ENCODE measurements around the gene RIMS1. TPM values are rescaled to one million over a fixed set of nuclear protein-coding genes. Genes with fewer than 3 reads are reported as not detected.

The RIMS1 gene
- total RNA-seq, 1 donor from 2014 or later, result 2.2 TPM

GRCh38 chr6:72261554-72261953, 375.2 kb downstream of the RIMS1 start:
- Histone ChIP-seq H3K79me2 (ENCODE audit: insufficient read depth, low read length) (no peaks in the 10 kb centered on the region), H3K4me3 (ENCODE audit: insufficient read depth, low read depth, low read length) (no peak overlapping the region), H3K4me1 (ENCODE audit: insufficient read depth, low read length) (no peaks in the 10 kb centered on the region), H3K9me3 (ENCODE audit: insufficient read depth, low read depth, low read length) (no peaks in the 10 kb centered on the region), H3K27ac (ENCODE audit: low read depth, low read length) (no peak overlapping the region), H3K27me3 (ENCODE audit: insufficient read depth, low read length) (no peaks in the 10 kb centered on the region), H3K9ac (ENCODE audit: low read length) (no peak overlapping the region), H3K4me2 (ENCODE audit: low read length) (no peak overlapping the region), H2AFZ (ENCODE audit: low read depth, low read length) (no peak overlapping the region), H4K20me1 (ENCODE audit: insufficient read depth, low read length) (no peaks in the 10 kb centered on the region), H3K36me3 (ENCODE audit: insufficient read depth, low read length) (no peaks in the 10 kb centered on the region)
- H3K4me3 Mint-ChIP-seq (ENCODE audit: unreplicated experiment), result no peak overlapping the region
- H3K4me1 Mint-ChIP-seq (ENCODE audit: low read depth, unreplicated experiment), result no peaks in the 10 kb centered on the region
- H3K27me3 Mint-ChIP-seq (ENCODE audit: low read depth, unreplicated experiment), result no peaks in the 10 kb centered on the region
- H3K9me3 Mint-ChIP-seq (ENCODE audit: unreplicated experiment), result no peaks in the 10 kb centered on the region
- FAIRE-seq (no peak), DNase-seq (ENCODE audit: low read depth) (no peak)
- no peak overlapping the region for H3K27ac Mint-ChIP-seq (ENCODE audit: unreplicated experiment)
- TF ChIP-seq CTCF (IDR thresholded peaks at IDR 0.05; ENCODE audit: insufficient read depth, low read depth, low read length) (no peak), EZH2 (IDR thresholded peaks at IDR 0.05; ENCODE audit: insufficient read depth, low read length) (no peak)
- H3K36me3 Mint-ChIP-seq (ENCODE audit: low read depth, unreplicated experiment), result no peaks in the 10 kb centered on the region

DNA sequence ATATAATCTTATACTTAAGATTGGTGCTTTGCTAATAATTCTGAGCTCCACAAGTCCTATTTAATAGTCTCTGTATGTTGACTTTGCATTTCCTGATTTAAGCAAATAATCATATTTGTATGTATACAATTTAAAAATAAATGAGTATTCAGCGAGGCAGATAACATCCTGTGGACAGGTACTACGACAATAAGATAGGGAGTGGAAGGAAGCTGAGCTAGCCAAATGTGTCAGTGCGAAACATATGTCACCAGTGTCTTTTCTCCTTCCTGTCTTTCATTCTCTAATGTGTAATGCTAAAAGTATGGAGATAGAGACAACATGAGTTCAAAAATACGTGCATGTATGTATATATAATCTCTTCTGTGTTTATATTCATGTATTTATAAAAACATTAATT, 375.9 kb downstream of the RIMS1 start:
- H3K4me3 Mint-ChIP-seq (ENCODE audit: unreplicated experiment), result no peak overlapping the region
- Histone ChIP-seq H3K4me2 (ENCODE audit: low read length) (no peak overlapping the region), H4K20me1 (ENCODE audit: insufficient read depth, low read length) (no peaks in the 10 kb centered on the region), H3K4me3 (ENCODE audit: insufficient read depth, low read depth, low read length) (no peak overlapping the region), H3K4me1 (ENCODE audit: insufficient read depth, low read length) (no peaks in the 10 kb centered on the region), H3K9ac (ENCODE audit: low read length) (no peak overlapping the region), H2AFZ (ENCODE audit: low read depth, low read length) (no peak overlapping the region), H3K9me3 (ENCODE audit: insufficient read depth, low read depth, low read length) (no peaks in the 10 kb centered on the region), H3K27ac (ENCODE audit: low read depth, low read length) (no peak overlapping the region), H3K79me2 (ENCODE audit: insufficient read depth, low read length) (no peaks in the 10 kb centered on the region), H3K36me3 (ENCODE audit: insufficient read depth, low read length) (no peaks in the 10 kb centered on the region), H3K27me3 (ENCODE audit: insufficient read depth, low read length) (no peaks in the 10 kb centered on the region)
- no peaks in the 10 kb centered on the region for H3K9me3 Mint-ChIP-seq (ENCODE audit: unreplicated experiment)
- FAIRE-seq (no peak), DNase-seq (ENCODE audit: low read depth) (no peak)
- no peaks in the 10 kb centered on the region for H3K36me3 Mint-ChIP-seq (ENCODE audit: low read depth, unreplicated experiment)
- H3K27ac Mint-ChIP-seq (ENCODE audit: unreplicated experiment), result no peak overlapping the region
- no peaks in the 10 kb centered on the region for H3K27me3 Mint-ChIP-seq (ENCODE audit: low read depth, unreplicated experiment)
- H3K4me1 Mint-ChIP-seq (ENCODE audit: low read depth, unreplicated experiment), result no peaks in the 10 kb centered on the region
- TF ChIP-seq CTCF (IDR thresholded peaks at IDR 0.05; ENCODE audit: insufficient read depth, low read depth, low read length), result no peak
- no peak for TF ChIP-seq EZH2 (IDR thresholded peaks at IDR 0.05; ENCODE audit: insufficient read depth, low read length)

DNA sequence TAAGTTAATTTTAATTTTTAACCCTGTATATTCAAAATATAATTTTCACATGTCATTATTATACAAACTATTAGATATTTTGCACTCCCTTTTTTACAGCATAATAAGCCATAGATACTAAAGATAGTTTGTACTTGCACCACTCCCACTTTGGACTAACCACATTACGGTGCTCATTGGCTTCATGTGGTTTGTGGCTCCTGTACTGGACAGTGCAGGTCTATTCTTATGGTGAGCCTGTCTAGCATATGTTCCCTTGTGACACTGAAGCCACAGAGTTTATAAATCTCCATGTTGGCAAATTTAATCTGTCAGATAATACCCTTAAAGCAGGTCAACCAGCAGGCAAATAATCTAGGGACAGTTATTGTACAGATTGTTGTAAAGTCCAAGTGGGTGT, 381.1 kb downstream of the RIMS1 start:
- H3K9me3 Mint-ChIP-seq (ENCODE audit: unreplicated experiment), result no peaks in the 10 kb centered on the region
- DNase-seq (ENCODE audit: low read depth) (no peak), FAIRE-seq (no peak)
- Histone ChIP-seq H3K4me1 (ENCODE audit: insufficient read depth, low read length) (peaks cover 2% of the 10 kb centered on the region), H3K79me2 (ENCODE audit: insufficient read depth, low read length) (no peaks in the 10 kb centered on the region), H2AFZ (ENCODE audit: low read depth, low read length) (no peak overlapping the region), H3K4me2 (ENCODE audit: low read length) (no peak overlapping the region), H3K27me3 (ENCODE audit: insufficient read depth, low read length) (no peaks in the 10 kb centered on the region), H3K4me3 (ENCODE audit: insufficient read depth, low read depth, low read length) (no peak overlapping the region), H3K9ac (ENCODE audit: low read length) (no peak overlapping the region), H3K9me3 (ENCODE audit: insufficient read depth, low read depth, low read length) (no peaks in the 10 kb centered on the region), H3K27ac (ENCODE audit: low read depth, low read length) (no peak overlapping the region), H4K20me1 (ENCODE audit: insufficient read depth, low read length) (no peaks in the 10 kb centered on the region), H3K36me3 (ENCODE audit: insufficient read depth, low read length) (no peaks in the 10 kb centered on the region)
- no peak overlapping the region for H3K27ac Mint-ChIP-seq (ENCODE audit: unreplicated experiment)
- peaks cover 8% of the 10 kb centered on the region for H3K4me1 Mint-ChIP-seq (ENCODE audit: low read depth, unreplicated experiment)
- no peak overlapping the region for H3K4me3 Mint-ChIP-seq (ENCODE audit: unreplicated experiment)
- H3K36me3 Mint-ChIP-seq (ENCODE audit: low read depth, unreplicated experiment), result no peaks in the 10 kb centered on the region
- no peak for TF ChIP-seq CTCF (IDR thresholded peaks at IDR 0.05; ENCODE audit: insufficient read depth, low read depth, low read length)
- H3K27me3 Mint-ChIP-seq (ENCODE audit: low read depth, unreplicated experiment), result no peaks in the 10 kb centered on the region

All from astrocyte (in vitro differentiated cells and primary cell).